Stimulated activated effector memory CD8-positive, alpha-beta T cell treated with anti-CD3 and anti-CD28 coated beads, Interleukin-12 subunit alpha, Interleukin-12 subunit beta, amount 100 ng/mL, for 72 hours (primary cell): ENCODE measurements around the gene SLAMF7.
"Not testable (repeated sequence)": the region's sequence is repeated elsewhere in the genome, so short reads cannot be mapped to it uniquely, and the experiment has no call there.

Source experiments
- ATAC-seq: fragments of 150-1000 bp; cut with Tn5 transposase; 2 replicates; pipeline ENCODE4 v1.10.0; 2021
- DNase-seq, 2 donors: peaks; one replicate each; pipeline ENCODE4 v3.0.0; 2021 to 2022; ENCODE audit warnings: low spot score in 2 of 2
- H3K27ac Mint-ChIP-seq: one replicate; pipeline ENCODE4 v1.8.0; 2022; ENCODE audit warnings: mild to moderate bottlenecking, mixed read lengths
- H3K36me3 Mint-ChIP-seq: one replicate; pipeline ENCODE4 v1.8.0; 2022; ENCODE audit warnings: mild to moderate bottlenecking, mixed read lengths
- H3K4me1 Mint-ChIP-seq: one replicate; pipeline ENCODE4 v1.8.0; 2022; ENCODE audit warnings: mixed read lengths
- H3K4me3 Mint-ChIP-seq: one replicate; pipeline ENCODE4 v1.8.0; 2022; ENCODE audit warnings: mild to moderate bottlenecking, mixed read lengths
- H3K9me3 Mint-ChIP-seq: one replicate; pipeline ENCODE4 v1.8.0; 2022; ENCODE audit warnings: mixed read lengths

The SLAMF7 gene

GRCh38 chr1:160768295-160768657, 29.2 kb downstream of the SLAMF7 start:
- H3K4me1 Mint-ChIP-seq, result peaks cover 22% of the 10 kb centered on the region
- peak overlapping the region; percentile 81 for H3K4me3 Mint-ChIP-seq
- no peaks in the 10 kb centered on the region for H3K9me3 Mint-ChIP-seq
- H3K36me3 Mint-ChIP-seq, result peaks cover 6% of the 10 kb centered on the region
- H3K27ac Mint-ChIP-seq, result peak overlapping the region; percentile 95
- ATAC-seq, result peak; percentile 93
- DNase-seq, result peak; percentile 74 to 89

GRCh38 chr1:160772331-160772730, 33.3 kb downstream of the SLAMF7 start:
- no peak for ATAC-seq
- Mint-ChIP-seq H3K27ac (no peak overlapping the region), H3K36me3 (peaks cover under 1% of the 10 kb centered on the region), H3K9me3 (no peaks in the 10 kb centered on the region), H3K4me3 (no peak overlapping the region), H3K4me1 (peaks cover 26% of the 10 kb centered on the region)
- no peak for DNase-seq

- no peaks in the 10 kb centered on the region for H3K36me3 Mint-ChIP-seq
- ATAC-seq (no peak), DNase-seq (no peak)
- no peak overlapping the region for H3K4me3 Mint-ChIP-seq
- peaks cover 23% of the 10 kb centered on the region for H3K4me1 Mint-ChIP-seq
- H3K27ac Mint-ChIP-seq, result no peak overlapping the region
- H3K9me3 Mint-ChIP-seq, result no peaks in the 10 kb centered on the region
Measured at GRCh38 chr1:160773093-160773492, 34.0 kb downstream of the SLAMF7 start.

GRCh38 chr1:160774886-160775719, 36.1 kb downstream of the SLAMF7 start:
- Mint-ChIP-seq H3K4me1 (peaks cover 19% of the 10 kb centered on the region), H3K9me3 (no peaks in the 10 kb centered on the region), H3K4me3 (no peak overlapping the region), H3K27ac (peak overlapping the region; percentile 32), H3K36me3 (no peaks in the 10 kb centered on the region)
- peak; percentile 72 for ATAC-seq
- DNase-seq, result no peak

GRCh38 chr1:160776178-160776577, 37.1 kb downstream of the SLAMF7 start:
- no peak overlapping the region for H3K4me3 Mint-ChIP-seq

GRCh38 chr1:160777486-160778089, 38.5 kb downstream of the SLAMF7 start:
- peak in 1 of 2 donors; percentile 73 for DNase-seq
- H3K27ac Mint-ChIP-seq, result no peak overlapping the region
- H3K36me3 Mint-ChIP-seq, result no peaks in the 10 kb centered on the region
- H3K9me3 Mint-ChIP-seq, result no peaks in the 10 kb centered on the region
- peak; percentile 59 for ATAC-seq
- H3K4me1 Mint-ChIP-seq, result peaks cover 33% of the 10 kb centered on the region
- no peak overlapping the region for H3K4me3 Mint-ChIP-seq

More at GRCh38 chr1:160776178-160776577, 37.1 kb downstream of the SLAMF7 start:
- no peaks in the 10 kb centered on the region for H3K36me3 Mint-ChIP-seq
- peaks cover 20% of the 10 kb centered on the region for H3K4me1 Mint-ChIP-seq
- DNase-seq (no peak), ATAC-seq (no peak)
- H3K9me3 Mint-ChIP-seq, result no peaks in the 10 kb centered on the region
- H3K27ac Mint-ChIP-seq, result no peak overlapping the region

- H3K27ac Mint-ChIP-seq, result peak overlapping the region; percentile 56
- no peak overlapping the region for H3K4me3 Mint-ChIP-seq
- H3K4me1 Mint-ChIP-seq, result peaks cover 33% of the 10 kb centered on the region
- no peak for DNase-seq
- no peaks in the 10 kb centered on the region for H3K36me3 Mint-ChIP-seq
- no peaks in the 10 kb centered on the region for H3K9me3 Mint-ChIP-seq
- ATAC-seq, result no peak
Measured at GRCh38 chr1:160778976-160779375, 39.9 kb downstream of the SLAMF7 start.

- no peaks in the 10 kb centered on the region for H3K9me3 Mint-ChIP-seq
- DNase-seq (no peak), ATAC-seq (peak; percentile 49)
- H3K4me3 Mint-ChIP-seq, result no peak overlapping the region
- peak overlapping the region; percentile 56 for H3K27ac Mint-ChIP-seq
- peaks cover 30% of the 10 kb centered on the region for H3K4me1 Mint-ChIP-seq
- H3K36me3 Mint-ChIP-seq, result no peaks in the 10 kb centered on the region
Measured at GRCh38 chr1:160779626-160780397, 40.8 kb downstream of the SLAMF7 start.

GRCh38 chr1:160780398-160780755, 41.3 kb downstream of the SLAMF7 start:
- H3K27ac Mint-ChIP-seq, result no peak overlapping the region
- no peak overlapping the region for H3K4me3 Mint-ChIP-seq
- no peak for ATAC-seq
- H3K4me1 Mint-ChIP-seq, result peaks cover 24% of the 10 kb centered on the region
- no peaks in the 10 kb centered on the region for H3K9me3 Mint-ChIP-seq
- no peaks in the 10 kb centered on the region for H3K36me3 Mint-ChIP-seq
- peak in 1 of 2 donors; percentile 48 for DNase-seq

GRCh38 chr1:160781186-160781766, 42.2 kb downstream of the SLAMF7 start:
- H3K4me3 Mint-ChIP-seq, result no peak overlapping the region
- H3K27ac Mint-ChIP-seq, result peak overlapping the region; percentile 58
- H3K36me3 Mint-ChIP-seq, result no peaks in the 10 kb centered on the region
- no peak for ATAC-seq
- DNase-seq, result peak in 1 of 2 donors; percentile 48
- peaks cover 22% of the 10 kb centered on the region for H3K4me1 Mint-ChIP-seq
- no peaks in the 10 kb centered on the region for H3K9me3 Mint-ChIP-seq

GRCh38 chr1:160781914-160782689, 43.1 kb downstream of the SLAMF7 start:
- Mint-ChIP-seq H3K4me1 (peaks cover 20% of the 10 kb centered on the region), H3K36me3 (no peaks in the 10 kb centered on the region), H3K9me3 (no peaks in the 10 kb centered on the region), H3K4me3 (peak overlapping the region; percentile 9), H3K27ac (peak overlapping the region; percentile 58)
- ATAC-seq, result peak; percentile 89
- peak in 1 of 2 donors; percentile 61 for DNase-seq

GRCh38 chr1:160782988-160783765, 44.1 kb downstream of the SLAMF7 start:
- H3K36me3 Mint-ChIP-seq, H3K27ac Mint-ChIP-seq, H3K9me3 Mint-ChIP-seq, H3K4me3 Mint-ChIP-seq, ATAC-seq, DNase-seq: not testable (repeated sequence)
- peaks cover 13% of the 10 kb centered on the region for H3K4me1 Mint-ChIP-seq

GRCh38 chr1:160789051-160789701, 50.1 kb downstream of the SLAMF7 start:
- ATAC-seq, result no peak
- H3K9me3 Mint-ChIP-seq, result no peaks in the 10 kb centered on the region
- DNase-seq, result peak in 1 of 2 donors; percentile 41
- no peak overlapping the region for H3K4me3 Mint-ChIP-seq
- peak overlapping the region; percentile 10 for H3K27ac Mint-ChIP-seq
- peaks cover 3% of the 10 kb centered on the region for H3K4me1 Mint-ChIP-seq
- no peaks in the 10 kb centered on the region for H3K36me3 Mint-ChIP-seq
